ENCODE data around the gene PHLPP1. TPM values are rescaled to one million over a fixed set of nuclear protein-coding genes. Genes with fewer than 3 reads are reported as not detected.

The PHLPP1 gene
- total RNA-seq, 1 experiment from 2014 or later: 14.7 TPM

- H3K9me3 ChIP-seq (ENCODE audit: control insufficient read depth in 1 of 2, insufficient read depth in 1 of 2, low read depth in 1 of 2, low read length in 2 of 2): no peaks in the 10 kb centered on the region
- no peak for DNase-seq (ENCODE audit: low read depth, low spot score)
- POLR2A ChIA-PET: no interaction called here
- peak; percentile 47; the same call in 1 of the 2 replicates for ATAC-seq
- H3K27me3 ChIP-seq (ENCODE audit: insufficient read depth, low read length): no peaks in the 10 kb centered on the region
- no peak for TF ChIP-seq ZFX (IDR thresholded peaks at IDR 0.05)
- 0 out of 2 replicates have a peak, but pooled peaks have one; percentile 12 for TF ChIP-seq SP1 (IDR thresholded peaks at IDR 0.05; ENCODE audit: low read depth)
- no peak overlapping the region for H3K9ac ChIP-seq (ENCODE audit: low read length)
- H3K36me3 ChIP-seq (ENCODE audit: control insufficient read depth in 1 of 2, insufficient read depth in 2 of 2, low read length in 2 of 2): no peaks in the 10 kb centered on the region
- peak overlapping the region; percentile 26; the same call in 1 of the 2 replicates for H3K4me2 ChIP-seq (ENCODE audit: low read length)
- H3K27ac ChIP-seq (ENCODE audit: low read depth, low read length): no peak overlapping the region
- H4K20me1 ChIP-seq (ENCODE audit: insufficient read depth): no peaks in the 10 kb centered on the region
- H2AFZ ChIP-seq (ENCODE audit: low read depth, low read length, poor library complexity, severe bottlenecking): no peak overlapping the region
- peaks cover 14 to 18% of the 10 kb centered on the region in 2 experiments; a peak in 3 of 4 replicates for H3K4me1 ChIP-seq (ENCODE audit: control insufficient read depth in 1 of 2, insufficient read depth in 2 of 2, low read length in 2 of 2)
- no peaks in the 10 kb centered on the region for H3K9me2 ChIP-seq (ENCODE audit: insufficient read depth)
- no peak overlapping the region for H3K4me3 ChIP-seq (replicated peaks in 1 of 2; ENCODE audit: low read depth in 1 of 2, low read length in 2 of 2)
- peaks cover 22% of the 10 kb centered on the region for H3K79me2 ChIP-seq (ENCODE audit: insufficient read depth, low read length)
- RAD21 ChIA-PET (ENCODE audit: low non-redundant PET in 1 of 2, low total read pairs in 2 of 2, uncharacterized antibody in 2 of 2, unreplicated experiment in 2 of 2): no interaction called here
- CTCF ChIA-PET: no interaction called here
- intact Hi-C loops (cut with micrococcal nuclease): no loop called here
- BruUV-seq (replicated peaks): no TSS peak
These were observed 73.5 kb downstream of the PHLPP1 start for GRCh38 chr18:62788876-62789275.

GRCh38 chr18:62790871-62791772, 75.8 kb downstream of the PHLPP1 start:
- Histone ChIP-seq H3K4me1 (ENCODE audit: control insufficient read depth in 1 of 2, insufficient read depth in 2 of 2, low read length in 2 of 2) (peaks cover 14 to 18% of the 10 kb centered on the region in 2 experiments; a peak in 3 of 4 replicates), H3K9me2 (ENCODE audit: insufficient read depth) (no peaks in the 10 kb centered on the region), H3K9me3 (ENCODE audit: control insufficient read depth in 1 of 2, insufficient read depth in 1 of 2, low read depth in 1 of 2, low read length in 2 of 2) (no peaks in the 10 kb centered on the region), H3K79me2 (ENCODE audit: insufficient read depth, low read length) (peaks cover 22% of the 10 kb centered on the region), H3K4me3 (replicated peaks in 1 of 2; ENCODE audit: low read depth in 1 of 2, low read length in 2 of 2) (no peak overlapping the region), H3K4me2 (ENCODE audit: low read length) (no peak overlapping the region), H3K36me3 (ENCODE audit: control insufficient read depth in 1 of 2, insufficient read depth in 2 of 2, low read length in 2 of 2) (no peaks in the 10 kb centered on the region), H3K9ac (ENCODE audit: low read length) (no peak overlapping the region), H4K20me1 (ENCODE audit: insufficient read depth) (no peaks in the 10 kb centered on the region), H3K27ac (ENCODE audit: low read depth, low read length) (no peak overlapping the region), H3K27me3 (ENCODE audit: insufficient read depth, low read length) (no peaks in the 10 kb centered on the region), H2AFZ (ENCODE audit: low read depth, low read length, poor library complexity, severe bottlenecking) (no peak overlapping the region)
- no TSS peak for BruUV-seq (replicated peaks)
- ChIA-PET POLR2A (no interaction called here), RAD21 (ENCODE audit: low non-redundant PET in 1 of 2, low total read pairs in 2 of 2, uncharacterized antibody in 2 of 2, unreplicated experiment in 2 of 2) (no interaction called here), CTCF (no interaction called here)
- intact Hi-C loops (cut with micrococcal nuclease): no loop called here
- DNase-seq (ENCODE audit: low read depth, low spot score) (no peak), ATAC-seq (no peak)
- TF ChIP-seq SIN3A (IDR thresholded peaks at IDR 0.05; ENCODE audit: low read depth) (no peak), POLR2AphosphoS5 (IDR thresholded peaks at IDR 0.05; ENCODE audit: low read depth, low read length) (no peak), REST (IDR thresholded peaks at IDR 0.05; ENCODE audit: low read depth) (no peak), ZFX (IDR thresholded peaks at IDR 0.05) (no peak), FOSL1 (IDR thresholded peaks at IDR 0.05; ENCODE audit: low read depth) (no peak), SP1 (IDR thresholded peaks at IDR 0.05; ENCODE audit: low read depth) (no peak), CEBPB (IDR thresholded peaks at IDR 0.05; ENCODE audit: low read depth) (no peak), ZNF274 (IDR thresholded peaks at IDR 0.05; ENCODE audit: low read depth, low read length) (no peak), RAD21 (IDR thresholded peaks at IDR 0.05; ENCODE audit: low read depth) (no peak), SRF (IDR thresholded peaks at IDR 0.05; ENCODE audit: low read depth) (no peak), ELF1 (IDR thresholded peaks at IDR 0.05; ENCODE audit: borderline replicate concordance, low read depth) (no peak), EGR1 (IDR thresholded peaks at IDR 0.05; ENCODE audit: low read depth) (no peak), POLR2A (IDR thresholded peaks at IDR 0.05; ENCODE audit: borderline replicate concordance, extremely low read depth, insufficient read depth, insufficient read length) (no peak), EZH2 (IDR thresholded peaks at IDR 0.05) (no peak), CBX3 (IDR thresholded peaks at IDR 0.05; ENCODE audit: low read depth) (no peak), ZBTB33 (IDR thresholded peaks at IDR 0.05; ENCODE audit: extremely low read depth, insufficient replicate concordance, low read length) (no peak)

All from HCT116 (cell line).